PC-3 (cell line): ENCODE data around the gene WDR53. TPM values are rescaled to one million over a fixed set of nuclear protein-coding genes. Genes with fewer than 3 reads are reported as not detected.
"Not testable (repeated sequence)": the region's sequence is repeated elsewhere in the genome, so short reads cannot be mapped to it uniquely, and the experiment has no call there.

Experiments used
- ATAC-seq: fragments of 200-7000 bp; cut with Tn5 transposase; 2 replicates; pipeline ENCODE4 v1.9.1; 2020; ENCODE audit warnings: mild to moderate bottlenecking, moderate library complexity
- BruUV-seq: library from RNA; stranded (reverse); fragments of 400-500 nt; replicated peaks from 2 replicates; lab custom pipeline; 2021; lab: Mats Ljungman, UMichigan
- CTCF ChIA-PET: fragments of 300-600 bp; sonication (Branson Sonifier 250); formaldehyde crosslinking; loops from one replicate; lab custom pipeline; 2022; ENCODE audit warnings: antibody characterized with exemption; lab: Charles Lee
- POLR2A ChIA-PET: fragments of 300-600 bp; sonication (Branson Sonifier 250); formaldehyde crosslinking; loops from one replicate; lab custom pipeline; 2022; ENCODE audit warnings: antibody characterized with exemption; ENCODE audit not compliant: unreplicated experiment; lab: Charles Lee
- DNase-seq: peaks from one replicate; pipeline ENCODE4 v3.0.0-alpha.2; 2015
- H2AFZ ChIP-seq: fragments of 300-600 bp; sonication (generic); 2 replicates; pipeline ENCODE4 v1.6.0; 2016; ENCODE audit warnings: antibody characterized with exemption, low read length
- H3F3A ChIP-seq: fragments of 300-600 bp; sonication (generic); one replicate; pipeline ENCODE4 v1.6.0; 2017; ENCODE audit warnings: antibody characterized with exemption, low read length, control low read depth, mild to moderate bottlenecking; ENCODE audit not compliant: unreplicated experiment
- H3K27ac ChIP-seq: fragments of 300-600 bp; sonication (generic); 2 replicates; pipeline ENCODE4 v1.5.1; 2016; ENCODE audit warnings: mild to moderate bottlenecking, low read length
- H3K27me3 ChIP-seq: fragments of 300-600 bp; sonication (generic); 2 replicates; pipeline ENCODE4 v1.6.1; 2016; ENCODE audit warnings: low read length, mixed read lengths
- H3K36me3 ChIP-seq: fragments of 300-600 bp; sonication (generic); 2 replicates; pipeline ENCODE4 v1.6.1; 2016; ENCODE audit warnings: low read depth, mixed run types, low read length, mixed read lengths
- H3K4me1 ChIP-seq: fragments of 300-600 bp; sonication (generic); 2 replicates; pipeline ENCODE4 v1.5.1; 2016; ENCODE audit warnings: low read length; ENCODE audit not compliant: insufficient read depth
- H3K4me2 ChIP-seq: fragments of 300-600 bp; sonication (generic); 2 replicates; pipeline ENCODE4 v1.6.0; 2016; ENCODE audit warnings: low read length
- H3K4me3 ChIP-seq: fragments of 300-600 bp; sonication (generic); 2 replicates; pipeline ENCODE4 v1.5.1; 2016; ENCODE audit warnings: mild to moderate bottlenecking, low read length, mixed read lengths
- H3K79me2 ChIP-seq: fragments of 300-600 bp; sonication (generic); 2 replicates; pipeline ENCODE4 v1.6.1; 2017; ENCODE audit warnings: low read length, mixed read lengths
- H3K9ac ChIP-seq: fragments of 300-600 bp; sonication (generic); 2 replicates; pipeline ENCODE4 v1.6.0; 2016; ENCODE audit warnings: mild to moderate bottlenecking, low read length
- H3K9me2 ChIP-seq: fragments of 300-600 bp; sonication (generic); replicated peaks from 2 replicates; pipeline ENCODE4 v1.6.1; 2016; ENCODE audit warnings: mixed run types, low read length, mixed read lengths
- H3K9me3 ChIP-seq: fragments of 300-600 bp; sonication (generic); 2 replicates; pipeline ENCODE4 v1.6.1; 2016; ENCODE audit warnings: low read length, mixed read lengths
- H4K20me1 ChIP-seq: fragments of 300-600 bp; sonication (generic); 2 replicates; pipeline ENCODE4 v1.6.1; 2016; ENCODE audit warnings: low read length, mixed read lengths
- EZH2 ChIP-seq: fragments of 300-600 bp; sonication (generic); IDR thresholded peaks from one replicate; pipeline ENCODE4 v1.6.1; 2017; ENCODE audit warnings: antibody characterized with exemption, mild to moderate bottlenecking, low read length; ENCODE audit not compliant: unreplicated experiment
- EZH2phosphoT487 ChIP-seq: fragments of 300-600 bp; sonication (generic); IDR thresholded peaks from 2 replicates; pipeline ENCODE4 v1.6.1; 2018; ENCODE audit warnings: mild to moderate bottlenecking, antibody characterized with exemption, low read length, borderline replicate concordance
- intact Hi-C: fragments of 100-400 bp; cut with micrococcal nuclease; formaldehyde crosslinking; loops from 2 replicates; pipeline ENCODE4 v1.9.0; 2023
- total RNA-seq: library from RNA; depleted of rRNA; stranded (reverse); fragments of >200 nt; gene quantifications from 2 replicates; pipeline ENCODE4 v1.2.3, GENCODE V29; 2014
- TF ChIP-seq, protein P1 (sequence below): fragments of 300-600 bp; sonication (generic); conservative IDR thresholded peaks from 2 replicates; pipeline ENCODE4 v1.5.1; 2017; ENCODE audit warnings: antibody characterized with exemption, low read depth, mild to moderate bottlenecking, low read length

WDR53 gene
- total RNA-seq, 1 experiment from 2014 or later = 11.7 TPM

DNA sequence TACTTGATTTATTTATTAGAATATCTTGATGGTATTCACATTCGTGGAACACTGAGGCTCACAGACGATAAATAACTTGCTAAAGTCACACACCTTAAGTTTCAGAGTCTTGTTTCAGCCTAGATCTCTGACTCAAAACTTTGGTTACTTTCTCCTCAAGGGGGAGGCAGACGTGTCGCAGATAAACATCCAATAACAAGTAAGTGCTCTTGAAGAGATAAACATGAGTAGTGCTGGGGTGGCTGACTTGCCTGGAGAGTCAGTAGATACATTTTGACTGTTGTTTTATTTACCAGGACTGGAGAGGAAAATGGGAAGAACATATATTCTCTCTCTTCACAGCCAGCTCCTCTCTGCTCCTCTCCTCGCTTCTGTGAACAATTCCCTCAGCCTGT is 31.4 kb upstream of the WDR53 start:
- CTCF ChIA-PET = no interaction called here
- Histone ChIP-seq H4K20me1 (no peaks in the 10 kb centered on the region), H3K9me3 (no peaks in the 10 kb centered on the region), H3K9me2 (no peaks in the 10 kb centered on the region), H3K4me1 (no peaks in the 10 kb centered on the region), H3K27me3 (no peaks in the 10 kb centered on the region), H3K36me3 (no peaks in the 10 kb centered on the region), H3K4me2 (no peak overlapping the region), H3K79me2 (no peaks in the 10 kb centered on the region), H3K27ac (no peak overlapping the region), H3K4me3 (no peak overlapping the region), H2AFZ (0 out of 2 replicates have a peak overlapping the region, but pooled peaks have one; percentile 30), H3F3A (no peaks in the 10 kb centered on the region), H3K9ac (no peak overlapping the region)
- POLR2A ChIA-PET = no interaction called here
- TF ChIP-seq, protein P1, sequence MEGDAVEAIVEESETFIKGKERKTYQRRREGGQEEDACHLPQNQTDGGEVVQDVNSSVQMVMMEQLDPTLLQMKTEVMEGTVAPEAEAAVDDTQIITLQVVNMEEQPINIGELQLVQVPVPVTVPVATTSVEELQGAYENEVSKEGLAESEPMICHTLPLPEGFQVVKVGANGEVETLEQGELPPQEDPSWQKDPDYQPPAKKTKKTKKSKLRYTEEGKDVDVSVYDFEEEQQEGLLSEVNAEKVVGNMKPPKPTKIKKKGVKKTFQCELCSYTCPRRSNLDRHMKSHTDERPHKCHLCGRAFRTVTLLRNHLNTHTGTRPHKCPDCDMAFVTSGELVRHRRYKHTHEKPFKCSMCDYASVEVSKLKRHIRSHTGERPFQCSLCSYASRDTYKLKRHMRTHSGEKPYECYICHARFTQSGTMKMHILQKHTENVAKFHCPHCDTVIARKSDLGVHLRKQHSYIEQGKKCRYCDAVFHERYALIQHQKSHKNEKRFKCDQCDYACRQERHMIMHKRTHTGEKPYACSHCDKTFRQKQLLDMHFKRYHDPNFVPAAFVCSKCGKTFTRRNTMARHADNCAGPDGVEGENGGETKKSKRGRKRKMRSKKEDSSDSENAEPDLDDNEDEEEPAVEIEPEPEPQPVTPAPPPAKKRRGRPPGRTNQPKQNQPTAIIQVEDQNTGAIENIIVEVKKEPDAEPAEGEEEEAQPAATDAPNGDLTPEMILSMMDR = no peak
- TF ChIP-seq EZH2 (no peak), EZH2phosphoT487 (no peak)
- no TSS peak for BruUV-seq
- no peak; the same call in 1 of the 2 replicates for ATAC-seq
- peak; percentile 3 for DNase-seq
- intact Hi-C loops = no loop called here

GRCh38 chr3:196597971-196598733 is 29.8 kb upstream of the WDR53 start:
- POLR2A ChIA-PET, DNase-seq, H3K9me2 ChIP-seq, BruUV-seq, CTCF ChIA-PET, H3F3A ChIP-seq, H3K36me3 ChIP-seq, H2AFZ ChIP-seq, H3K27me3 ChIP-seq, H3K4me1 ChIP-seq, intact Hi-C loops, H4K20me1 ChIP-seq, ATAC-seq, H3K9ac ChIP-seq, H3K9me3 ChIP-seq, H3K27ac ChIP-seq, H3K4me3 ChIP-seq, H3K4me2 ChIP-seq, H3K79me2 ChIP-seq: not testable (repeated sequence)

- Histone ChIP-seq H3K27ac (no peak overlapping the region), H3K79me2 (no peaks in the 10 kb centered on the region), H4K20me1 (no peaks in the 10 kb centered on the region), H3F3A (no peaks in the 10 kb centered on the region), H3K27me3 (no peaks in the 10 kb centered on the region), H3K9me2 (no peaks in the 10 kb centered on the region), H3K4me3 (no peak overlapping the region), H3K9me3 (no peaks in the 10 kb centered on the region), H2AFZ (peak overlapping the region; percentile 10; the same call in 1 of the 2 replicates), H3K4me1 (no peaks in the 10 kb centered on the region), H3K36me3 (no peaks in the 10 kb centered on the region), H3K9ac (no peak overlapping the region), H3K4me2 (no peak overlapping the region)
- CTCF ChIA-PET = no interaction called here
- ATAC-seq (peak; percentile 40; the same call in 1 of the 2 replicates), DNase-seq (no peak)
- TF ChIP-seq, protein P1 = no peak
- TF ChIP-seq EZH2 (no peak), EZH2phosphoT487 (no peak)
- intact Hi-C loops = no loop called here
- BruUV-seq = no TSS peak
- POLR2A ChIA-PET = no interaction called here
Measured at GRCh38 chr3:196596355-196596754, 28.0 kb upstream of the WDR53 start.
